IPS-NIHi7 (cell line): ENCODE measurements around the gene FAM222B.
"Not testable (repeated sequence)": the region's sequence is repeated elsewhere in the genome, so short reads cannot be mapped to it uniquely, and the experiment has no call there.

ENCODE experiments used
- DNase-seq: peaks from one replicate; pipeline ENCODE4 v3.0.0; 2012; ENCODE audit warnings: mixed read lengths; ENCODE audit errors: extremely low spot score

Gene FAM222B, protein sequence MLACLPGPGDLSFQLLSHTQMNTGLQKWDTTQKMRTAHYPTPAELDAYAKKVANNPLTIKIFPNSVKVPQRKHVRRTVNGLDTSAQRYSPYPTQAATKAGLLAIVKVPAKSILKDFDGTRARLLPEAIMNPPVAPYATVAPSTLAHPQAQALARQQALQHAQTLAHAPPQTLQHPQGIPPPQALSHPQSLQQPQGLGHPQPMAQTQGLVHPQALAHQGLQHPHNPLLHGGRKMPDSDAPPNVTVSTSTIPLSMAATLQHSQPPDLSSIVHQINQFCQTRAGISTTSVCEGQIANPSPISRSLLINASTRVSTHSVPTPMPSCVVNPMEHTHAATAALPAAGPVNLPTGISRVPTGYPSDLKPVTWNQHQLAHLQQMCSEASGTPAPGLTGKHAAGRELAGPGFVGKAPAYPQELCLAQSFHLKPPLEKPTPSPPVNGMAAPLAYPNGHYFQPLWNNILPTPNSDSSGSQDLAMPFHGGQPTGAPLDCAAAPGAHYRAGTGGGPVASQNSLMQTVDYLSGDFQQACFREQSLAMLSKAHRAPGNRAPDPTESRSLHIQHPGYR

DNA sequence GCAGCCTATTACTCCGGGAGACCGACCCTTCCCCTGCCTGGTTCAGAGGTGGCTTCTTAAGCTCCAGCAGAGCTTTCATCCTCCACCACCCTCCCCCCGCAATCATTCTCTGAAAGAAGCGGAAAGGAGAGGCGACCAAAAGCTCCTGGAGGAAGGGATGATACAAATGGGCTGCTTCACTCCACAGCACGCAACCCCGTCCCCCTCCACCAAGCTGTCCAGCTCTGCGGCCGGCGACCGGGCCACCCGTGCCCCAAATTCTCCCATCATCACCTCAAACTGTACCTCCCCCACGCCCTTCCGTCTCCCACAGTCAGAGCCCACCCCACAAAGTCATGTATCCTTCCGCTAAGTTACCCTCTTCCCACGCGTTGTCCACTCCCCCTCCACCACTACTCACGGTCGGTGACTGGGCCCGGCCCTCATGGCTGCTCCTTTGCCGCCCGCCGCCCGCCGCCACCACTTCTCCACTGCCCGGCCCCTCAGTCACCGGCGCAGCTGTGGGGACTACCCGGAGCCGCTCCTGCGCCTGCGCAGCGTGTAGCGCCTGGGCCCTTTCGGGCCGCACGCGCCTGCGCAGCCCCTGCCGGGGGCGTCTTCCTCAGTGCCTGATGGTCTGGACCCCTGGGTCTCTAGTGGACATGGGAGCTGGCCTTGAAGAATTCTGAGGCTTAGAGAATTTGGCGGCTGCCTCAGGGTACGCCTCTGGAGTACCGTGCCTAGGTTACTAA is at the start of gene FAM222B:
TSS of gene FAM222B (minus strand) at position 509 of the 731 bp plus-strand sequence. CDS start 76,123 bp downstream, outside the sequence.
- peak; percentile 100 for DNase-seq

DNA sequence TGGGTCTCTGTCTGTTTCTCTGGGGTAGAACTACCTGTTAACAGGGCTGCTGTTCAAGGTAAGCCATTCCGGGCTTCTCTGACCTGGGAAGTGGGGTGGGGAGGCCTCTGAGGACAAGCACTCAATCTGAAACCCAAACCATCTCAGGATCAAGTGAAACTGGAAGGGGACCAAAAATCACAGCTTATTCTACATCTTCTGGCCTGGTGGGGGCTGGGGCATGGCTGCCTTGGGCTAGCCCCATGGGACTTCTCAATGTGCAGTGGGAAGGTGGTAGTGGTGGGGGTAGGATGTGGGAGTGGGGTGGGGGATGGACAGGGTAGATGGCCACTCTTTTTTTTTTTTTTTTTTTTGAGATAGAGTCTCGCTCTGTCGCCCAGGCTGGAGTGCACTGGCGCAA is 49.4 kb upstream of the FAM222B start:
- no peak for DNase-seq

DNA sequence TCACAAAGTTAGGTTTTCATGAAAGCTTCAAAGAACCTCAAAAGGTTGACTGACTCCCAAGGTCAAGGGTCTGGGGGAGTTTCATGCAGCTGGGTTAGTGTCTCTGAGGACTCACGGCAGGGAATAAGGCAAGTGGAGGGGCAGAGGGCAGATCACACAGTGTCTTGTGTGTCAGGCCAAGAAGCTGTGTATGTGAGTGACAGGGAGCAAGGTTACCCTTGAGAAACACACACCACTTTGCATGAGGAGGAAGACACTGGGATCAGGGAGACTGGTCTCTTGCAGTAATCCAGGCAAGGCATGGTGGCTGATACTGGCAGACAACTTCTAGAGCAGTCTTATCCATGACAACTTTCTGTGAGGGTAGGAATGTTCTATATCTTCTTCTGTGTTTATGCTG is 48.6 kb upstream of the FAM222B start:
- DNase-seq = no peak

DNA sequence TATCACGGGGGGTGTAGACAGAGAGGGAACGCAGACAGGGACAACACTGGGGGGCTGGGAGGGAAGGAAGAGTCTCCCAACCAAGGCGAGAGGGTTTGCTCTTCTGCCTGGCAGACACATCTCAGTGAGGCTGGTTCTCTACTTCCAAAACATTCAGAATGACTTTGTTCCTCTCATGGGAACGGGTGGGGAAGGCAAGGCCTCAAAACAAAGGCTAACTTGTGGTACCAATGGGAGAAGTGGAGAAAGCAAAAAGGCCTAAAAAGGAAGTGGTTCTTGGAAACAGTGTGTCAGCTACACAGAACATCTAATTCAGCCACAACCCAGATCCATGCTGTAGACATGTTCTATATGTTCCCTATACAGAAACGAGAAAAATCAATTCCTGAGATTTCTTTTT is 47.4 kb upstream of the FAM222B start:
- no peak for DNase-seq

DNA sequence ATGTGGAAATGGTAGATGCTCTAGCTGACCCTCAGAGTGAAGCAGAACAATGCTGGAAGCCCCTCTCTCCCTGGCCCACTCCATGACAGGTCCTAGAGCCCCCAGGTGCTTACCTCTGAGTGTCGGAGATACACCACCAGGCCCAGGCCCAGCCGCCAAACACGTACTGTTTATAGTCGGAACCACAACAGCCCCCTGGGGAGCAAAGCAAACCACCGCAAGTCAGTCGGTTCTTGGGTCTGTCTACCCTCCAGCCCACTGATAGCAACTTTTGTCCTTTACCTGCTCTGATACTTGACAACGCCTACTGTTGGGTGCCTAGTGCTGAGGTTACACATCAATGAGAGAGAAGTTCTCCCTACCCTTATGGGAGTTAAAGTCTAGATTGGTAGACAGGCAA is 46.2 kb upstream of the FAM222B start:
- no peak for DNase-seq

DNA sequence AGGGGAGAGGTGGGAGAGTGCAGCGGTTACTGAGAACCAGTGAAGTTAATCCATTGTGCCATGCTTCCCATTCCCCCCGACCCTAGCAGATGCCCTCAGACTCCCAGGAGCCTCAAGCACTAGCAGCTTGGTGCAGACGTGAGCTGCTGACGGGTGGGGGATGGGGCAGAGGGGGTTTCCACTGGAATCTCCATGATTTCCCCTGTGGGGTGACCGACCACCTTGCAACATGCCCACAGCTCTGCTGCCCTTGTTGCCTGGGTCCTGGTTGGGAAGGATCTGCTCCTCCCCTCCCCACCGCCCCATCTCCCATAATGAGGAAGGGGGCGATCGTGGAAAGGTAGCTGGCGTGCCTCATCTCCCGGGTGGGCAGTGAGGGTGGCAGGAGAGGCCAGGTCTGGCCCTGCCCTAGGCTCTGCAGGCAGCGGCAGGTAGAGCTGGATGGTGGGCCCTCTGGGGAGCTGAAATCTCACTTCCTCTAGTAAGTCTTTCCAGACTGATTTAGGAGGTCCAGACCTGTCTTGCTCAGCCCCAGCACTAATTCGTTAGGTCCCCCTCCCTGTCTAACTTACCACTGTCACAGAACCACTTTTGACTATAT is 45.4 kb upstream of the FAM222B start:
- DNase-seq = no peak

DNA sequence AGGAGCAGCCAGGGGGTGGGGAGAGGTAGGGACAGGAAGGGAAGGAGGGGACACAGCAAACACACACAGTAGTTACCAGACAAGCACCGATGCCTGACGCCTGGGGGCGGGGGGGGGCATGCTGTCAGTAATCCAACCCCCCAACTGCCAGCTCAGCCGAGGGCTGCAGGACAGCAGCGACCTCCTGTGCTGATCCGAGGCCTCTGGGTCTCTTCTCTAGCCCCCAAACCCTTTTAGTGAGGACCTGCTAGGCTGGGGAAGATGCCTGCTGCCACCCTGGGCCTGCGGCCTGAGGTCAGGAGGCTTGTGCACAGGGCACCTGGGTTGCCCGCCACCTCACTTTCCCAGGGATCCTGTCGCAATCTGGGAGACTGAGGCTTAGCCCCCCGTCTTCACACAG is 43.4 kb upstream of the FAM222B start:
- DNase-seq = no peak

DNA sequence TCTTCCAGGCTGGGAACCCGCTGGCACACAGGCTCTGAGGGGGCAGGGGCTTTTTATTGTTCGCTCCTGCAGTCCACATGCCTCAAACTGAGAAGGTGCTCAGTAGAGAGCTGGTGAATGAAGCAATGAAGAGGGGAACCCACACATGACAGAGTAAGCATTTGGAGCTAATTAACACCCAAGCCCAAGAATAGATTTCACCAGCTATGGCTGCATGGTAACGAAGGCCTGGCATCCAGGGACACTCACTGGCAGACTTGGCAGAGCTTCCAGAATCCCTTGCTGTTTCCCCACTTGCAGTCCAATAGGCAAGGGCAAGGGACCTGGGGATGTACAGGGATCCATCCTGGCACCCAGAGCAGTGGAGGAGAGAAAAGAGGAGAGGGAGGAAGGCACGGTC is 42.8 kb upstream of the FAM222B start:
- no peak for DNase-seq

DNA sequence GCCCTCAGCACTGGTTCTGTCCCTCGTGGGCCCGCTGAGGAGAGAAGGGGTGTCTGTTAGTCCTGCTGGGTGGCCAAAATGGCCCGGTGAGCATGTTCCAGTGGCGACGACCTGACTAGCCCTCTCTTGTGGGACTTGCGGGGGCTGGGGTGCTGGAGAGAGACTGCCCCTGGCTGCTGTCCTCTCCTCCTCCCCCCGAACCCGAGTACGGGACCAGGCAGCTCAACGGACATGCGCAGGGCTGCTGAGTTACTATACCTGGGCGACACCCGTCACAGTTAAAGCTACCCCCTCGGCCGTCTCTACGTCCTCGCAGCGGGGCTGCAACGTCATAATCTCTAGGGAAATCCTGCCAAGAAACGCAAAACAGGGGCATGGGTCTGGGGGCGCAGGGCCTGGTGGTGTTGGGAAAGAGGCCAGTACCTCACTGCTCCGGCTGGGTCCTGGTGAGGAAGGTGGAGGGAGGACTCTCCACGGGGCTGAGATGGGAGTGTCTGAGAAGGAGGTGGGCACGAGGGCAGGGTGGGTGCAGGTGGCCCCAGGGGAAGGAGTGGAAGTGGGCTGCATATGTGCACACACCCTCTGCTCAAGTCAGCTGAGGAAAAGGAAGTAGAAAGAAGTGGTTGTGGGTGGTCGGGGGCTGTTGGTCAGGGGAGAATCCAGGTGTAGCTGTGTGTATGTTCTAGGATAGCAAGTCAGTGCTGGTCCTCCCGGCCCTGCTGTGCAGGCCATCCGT is 41.5 kb upstream of the FAM222B start:
- no peak for DNase-seq

DNA sequence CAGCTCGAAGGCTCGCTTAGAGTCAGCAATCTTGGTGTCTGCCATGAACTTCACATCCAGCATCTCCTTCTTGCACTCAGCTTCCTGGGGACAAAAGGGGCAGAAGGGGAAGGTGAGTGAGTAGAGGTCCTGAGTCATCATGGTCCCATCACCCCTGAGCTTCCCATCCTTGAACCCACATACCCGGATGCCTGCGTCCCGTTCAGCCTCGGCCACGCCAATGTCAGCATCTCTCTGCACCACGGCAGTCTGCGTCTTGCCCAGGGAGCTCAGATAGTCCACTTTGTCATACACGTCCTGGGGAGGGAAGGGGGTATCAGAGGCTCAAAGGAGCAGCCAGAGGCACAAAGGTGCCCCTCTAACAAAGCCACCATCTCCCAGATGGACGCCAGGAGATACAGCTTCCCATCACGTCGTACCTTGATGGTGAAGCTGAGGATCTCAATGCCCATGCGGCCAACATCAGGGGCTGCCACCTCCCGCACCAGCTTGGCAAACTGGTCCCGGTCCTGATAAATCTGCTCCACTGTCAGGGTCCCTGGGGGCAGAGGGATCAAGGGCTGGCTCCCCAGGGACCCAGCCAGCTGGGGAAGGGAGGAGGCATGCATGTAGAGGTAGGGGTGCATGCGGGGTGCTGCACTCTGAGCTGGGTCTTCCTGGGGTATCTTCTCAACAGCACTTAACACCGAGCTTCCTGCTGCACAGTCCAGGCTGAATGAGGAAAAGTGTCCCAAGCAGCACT is 39.7 kb upstream of the FAM222B start:
- no peak for DNase-seq

DNA sequence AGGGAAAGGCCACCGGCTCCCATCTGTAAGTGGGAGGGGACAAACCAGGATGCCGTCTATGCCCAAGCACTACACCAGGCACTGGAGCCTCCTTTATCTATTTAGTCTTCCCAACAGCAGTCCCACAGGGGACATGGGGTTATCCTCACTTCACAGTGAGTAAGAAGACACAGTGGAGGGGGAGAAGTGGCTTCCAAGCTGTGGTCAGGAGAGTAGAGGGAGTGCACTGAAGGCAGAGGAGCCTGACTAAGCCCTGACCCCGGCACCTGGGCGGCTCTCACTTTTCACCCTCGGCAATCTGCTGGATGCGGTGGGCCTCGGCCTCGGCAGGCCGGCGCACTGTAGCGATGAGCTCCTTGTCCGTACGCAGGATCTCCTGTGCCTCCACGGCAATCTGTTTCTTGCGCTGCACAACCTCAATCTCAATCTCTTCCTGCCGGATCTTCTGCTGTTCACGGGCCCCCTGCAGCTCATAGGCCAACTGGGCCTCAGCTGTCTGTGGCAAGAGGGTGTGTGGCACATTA is 39.0 kb upstream of the FAM222B start:
- no peak for DNase-seq

DNA sequence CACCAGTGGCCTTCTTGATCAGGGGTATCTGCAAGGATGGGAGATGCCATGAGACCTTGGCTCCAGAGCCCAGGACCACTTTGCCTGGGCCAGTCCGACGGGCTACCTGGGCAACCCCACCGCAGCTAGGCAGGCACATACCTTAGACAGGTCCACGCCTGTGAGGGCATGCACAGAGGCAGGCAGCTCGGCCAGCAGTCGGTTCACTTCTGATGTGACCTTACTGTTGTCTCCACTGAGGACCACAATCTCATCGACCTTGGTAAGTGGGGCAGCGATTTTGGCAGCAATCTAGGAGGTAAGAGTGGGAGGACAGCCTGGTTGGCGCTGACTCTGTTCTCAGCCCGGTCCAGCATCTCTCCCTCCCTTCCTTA is 38.0 kb upstream of the FAM222B start:
- DNase-seq = no peak

DNA sequence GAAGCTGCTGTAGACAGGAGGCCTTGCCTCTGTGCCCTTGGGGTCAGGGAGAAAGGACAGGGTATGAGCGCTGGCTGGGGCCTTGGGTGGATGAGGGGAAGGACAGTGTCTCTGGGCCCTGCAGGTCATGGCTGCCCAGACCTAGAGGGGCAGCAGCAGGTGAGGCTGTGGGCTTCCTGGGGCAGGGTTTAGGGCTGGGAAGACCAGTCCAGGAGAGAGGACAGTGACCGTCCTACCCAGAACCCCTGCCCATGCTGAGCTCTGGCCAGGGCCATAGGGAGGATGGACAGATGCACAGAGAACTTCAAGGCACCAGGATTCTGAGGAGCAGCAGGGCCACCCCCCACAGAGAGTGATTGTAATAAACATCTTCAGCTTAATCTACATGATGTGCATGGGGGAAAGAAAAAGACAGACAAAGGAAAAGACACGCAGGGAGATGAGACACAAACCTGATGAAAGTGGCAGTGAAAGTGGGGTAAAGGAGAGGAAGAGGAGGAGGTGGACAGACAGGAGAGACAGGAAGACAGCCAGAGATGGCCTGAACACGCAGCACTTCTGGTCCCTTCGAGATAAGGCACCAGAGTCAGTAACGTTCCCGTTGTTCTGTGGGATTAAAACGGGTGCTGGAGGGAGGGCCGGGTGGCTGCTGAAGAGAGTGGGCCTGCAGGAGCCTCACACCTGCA is 37.4 kb upstream of the FAM222B start:
- no peak for DNase-seq

DNA sequence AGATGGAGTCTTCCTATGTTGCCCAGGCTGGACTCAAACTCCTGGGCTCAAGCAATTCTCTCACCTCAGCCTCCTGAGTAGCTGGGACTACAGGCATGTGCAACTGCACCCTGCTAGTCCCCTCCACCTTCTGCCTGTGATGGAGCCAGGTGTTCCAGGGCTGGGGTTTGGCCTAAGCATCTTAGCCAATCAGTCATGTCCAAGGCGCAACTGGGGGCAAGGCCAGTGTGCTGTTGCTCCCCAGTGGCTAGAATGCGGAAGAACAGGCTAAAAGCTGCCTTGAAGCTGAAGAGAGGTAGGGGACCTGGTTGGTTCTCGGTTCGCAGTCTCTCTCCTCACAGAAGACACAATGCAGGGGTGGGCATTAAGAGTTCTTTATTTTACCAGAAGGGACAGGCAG is 36.4 kb upstream of the FAM222B start:
- DNase-seq = peak; percentile 96

DNA sequence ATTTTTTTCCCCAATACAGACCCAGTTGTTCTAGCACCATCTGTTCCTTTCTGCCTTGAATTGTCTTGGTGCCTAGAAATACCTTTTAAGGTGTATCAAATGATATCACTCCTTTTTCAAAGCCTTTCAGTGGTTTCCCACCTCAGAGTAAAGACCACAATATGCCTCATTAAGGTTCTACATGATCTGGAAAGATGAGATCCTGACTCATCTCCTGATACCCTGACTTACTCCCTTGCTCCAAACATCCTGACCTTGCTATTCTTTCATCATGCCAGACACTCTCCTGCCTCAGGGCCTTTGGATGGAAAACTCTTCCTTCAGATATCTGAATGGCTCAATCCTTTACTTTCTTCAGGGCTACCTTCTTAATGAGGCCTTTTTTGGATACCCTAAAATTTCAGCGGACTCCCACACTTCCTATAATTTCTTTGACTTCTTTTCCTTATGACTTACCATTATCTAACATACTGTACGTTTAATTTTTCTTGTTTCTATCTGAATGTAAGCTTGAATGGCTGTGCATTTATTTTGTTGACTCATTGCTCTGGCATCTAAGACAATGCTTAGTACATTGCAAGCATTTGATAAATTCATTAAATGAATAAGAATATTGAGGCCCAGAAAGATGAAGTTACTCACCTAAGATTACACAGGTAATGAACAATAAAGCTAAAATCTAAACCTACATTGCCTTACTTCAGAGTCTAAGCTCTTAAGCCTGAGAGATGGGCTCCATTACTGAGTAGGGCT is 35.7 kb upstream of the FAM222B start:
- DNase-seq = no peak

DNA sequence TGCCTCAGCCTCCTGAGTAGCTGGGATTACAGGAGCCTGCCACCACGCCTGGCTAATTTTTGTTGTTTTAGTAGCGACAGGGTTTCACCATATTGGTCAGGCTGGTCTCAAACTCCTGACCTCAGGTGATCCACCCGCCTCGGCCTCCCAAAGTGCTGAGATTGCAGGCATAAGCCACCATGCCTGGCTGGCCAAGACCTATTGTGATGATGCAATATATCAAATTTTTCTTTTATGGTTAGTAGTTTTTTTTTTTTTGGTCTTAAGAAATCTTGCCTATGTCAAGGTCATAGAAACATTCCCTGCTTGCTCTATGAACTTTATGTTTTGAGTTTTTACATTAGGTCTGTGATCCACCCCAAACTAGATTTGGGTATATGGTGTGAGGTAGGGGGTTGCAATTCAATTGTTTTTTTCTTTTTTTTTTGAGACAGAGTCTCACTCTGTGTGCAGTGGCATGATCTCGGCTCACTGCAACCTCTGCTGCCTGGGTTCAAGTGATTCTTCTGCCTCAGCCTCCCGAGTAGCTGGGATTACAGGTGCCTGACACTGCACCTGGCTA is 34.6 kb upstream of the FAM222B start:
- not testable (repeated sequence) for DNase-seq

DNA sequence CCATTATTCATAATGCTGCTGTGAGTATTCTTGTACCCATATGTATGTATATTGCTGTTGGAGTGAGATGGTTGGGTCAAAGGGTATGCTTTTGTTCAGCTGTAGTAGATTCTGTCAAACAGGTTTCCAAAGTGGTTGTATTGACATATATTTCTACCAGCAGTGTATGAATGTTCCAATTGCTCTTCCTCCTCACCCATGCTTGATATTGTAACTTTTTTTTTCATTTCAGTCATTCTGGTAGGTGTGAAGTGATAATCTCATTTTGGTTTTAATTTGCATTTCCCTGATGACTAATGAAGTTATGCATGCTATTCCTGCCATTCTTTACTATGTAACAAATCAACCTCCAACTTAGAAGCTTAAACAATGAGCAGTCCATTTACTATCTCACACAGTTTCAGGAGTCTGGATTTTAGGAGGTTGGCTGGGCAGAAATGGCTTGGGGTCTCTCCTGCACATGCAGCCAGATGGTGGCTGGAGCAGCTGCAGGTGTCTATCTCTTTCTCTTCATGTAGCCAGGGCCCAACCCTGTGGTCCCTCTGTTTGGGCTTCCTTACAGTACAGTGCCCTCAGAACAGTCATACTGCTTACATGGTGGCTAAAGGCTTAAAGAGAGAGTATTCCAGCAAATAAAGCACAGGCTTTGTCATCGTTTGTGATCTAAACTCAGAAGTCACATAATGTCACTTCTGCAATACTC is 33.4 kb upstream of the FAM222B start:
- no peak for DNase-seq

DNA sequence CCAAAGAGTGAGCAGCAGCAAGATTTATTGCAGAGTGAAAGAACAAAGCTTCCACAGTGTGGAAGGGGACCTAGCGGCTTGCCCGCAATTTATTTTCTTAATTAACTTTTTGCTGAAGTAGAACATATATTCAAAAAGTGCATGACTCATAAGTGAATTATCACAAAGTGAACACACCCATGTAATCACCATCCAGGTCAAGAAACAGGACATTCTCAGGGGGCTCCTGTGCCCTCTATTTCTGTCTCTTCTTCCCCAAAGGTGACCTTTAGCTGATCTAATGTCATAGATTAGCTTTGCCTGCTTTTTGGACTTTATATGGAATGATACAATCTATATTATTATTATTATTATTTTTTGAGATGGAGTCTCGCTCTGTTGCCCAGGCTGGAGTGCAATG is 32.2 kb upstream of the FAM222B start:
- DNase-seq = no peak

DNA sequence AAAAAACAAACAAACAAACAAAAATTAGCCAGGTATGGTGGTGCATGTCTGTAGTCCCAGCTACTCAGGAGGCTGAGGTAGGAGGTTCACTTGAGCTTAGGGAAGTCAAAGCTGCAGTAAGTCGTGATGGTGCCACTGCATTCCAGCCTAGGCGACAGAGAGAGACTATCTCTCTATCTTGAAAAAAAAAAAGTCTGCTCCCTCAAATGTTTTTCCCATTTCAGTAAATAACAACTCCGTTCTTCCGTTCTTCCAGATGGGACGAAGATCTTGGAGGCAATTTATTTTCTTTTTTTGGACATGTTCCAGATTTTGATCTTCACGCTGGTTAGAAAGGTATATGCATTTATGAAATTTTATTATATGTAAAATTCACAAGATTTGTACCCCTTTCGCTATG is 31.2 kb upstream of the FAM222B start:
- DNase-seq = no peak
